ENCODE measurements around the gene FOSL1.

Gene FOSL1

DNA sequence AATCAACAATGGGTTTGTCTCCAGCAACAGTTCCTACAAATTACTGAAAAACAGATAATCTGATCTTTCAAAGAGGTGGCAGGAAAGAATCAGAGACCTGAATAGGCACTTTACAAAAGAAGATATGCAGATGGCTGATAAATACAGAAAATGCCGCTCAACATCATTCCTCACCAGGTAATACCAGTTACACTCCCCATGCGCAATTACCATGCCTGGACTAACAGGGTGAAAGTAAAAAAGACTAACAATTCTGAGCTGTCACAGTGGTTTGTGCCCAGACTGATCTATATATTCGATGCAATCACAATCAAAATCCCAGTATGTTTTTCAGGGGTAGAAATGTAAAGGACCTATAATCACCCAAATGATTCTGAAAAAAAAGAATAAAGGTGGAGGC, 56.4 kb downstream of the FOSL1 start:
- intact Hi-C loops (cut with DNase I) = no loop called here
- no peak for DNase-seq

DNA sequence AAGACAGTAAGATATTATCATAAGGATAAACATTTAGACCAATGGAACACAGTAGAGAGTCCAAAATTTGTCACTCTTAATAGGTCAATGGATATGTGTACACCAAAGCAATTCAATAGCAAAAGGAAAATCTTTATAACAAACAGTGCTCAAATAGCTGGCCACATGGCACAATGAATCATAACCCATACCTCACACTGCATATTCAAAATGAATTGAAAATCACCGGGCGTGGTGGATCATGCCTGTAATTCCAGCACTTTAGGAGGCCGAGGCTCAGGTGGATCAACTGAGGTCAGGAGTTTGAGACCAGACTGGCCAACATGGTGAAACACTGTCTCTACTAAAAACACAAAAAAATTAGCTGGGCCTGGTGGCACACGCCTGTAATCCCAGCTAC, 58.0 kb downstream of the FOSL1 start:
- intact Hi-C loops (cut with DNase I) = no loop called here
- no peak for DNase-seq
